Stimulated activated CD4-positive, alpha-beta T cell treated with anti-CD3 and anti-CD28 coated beads, Interleukin-1b, Interleukin-23, amount 100 ng/mL, for 48 hours (primary cell): ENCODE measurements around the gene SRRD.

Experiments used
- DNase-seq: peaks from one replicate; pipeline ENCODE4 v3.0.0-alpha.2; 2020

SRRD gene

GRCh38 chr22:26484360-26484706 lies 656 bp downstream of the SRRD start:
- DNase-seq = no peak

- no peak for DNase-seq
Measured at GRCh38 chr22:26485013-26485412, 1.3 kb downstream of the SRRD start.

- DNase-seq = no peak
Measured at GRCh38 chr22:26485806-26486390, 2.2 kb downstream of the SRRD start.

- DNase-seq = no peak
Measured at GRCh38 chr22:26486394-26486793, 2.7 kb downstream of the SRRD start.

GRCh38 chr22:26487996-26488395 lies 4.3 kb downstream of the SRRD start:
- DNase-seq = no peak

GRCh38 chr22:26489447-26490036 lies 5.9 kb downstream of the SRRD start:
- DNase-seq = no peak

GRCh38 chr22:26492220-26492619 lies 8.5 kb downstream of the SRRD start:
- no peak for DNase-seq

- no peak for DNase-seq
Measured at GRCh38 chr22:26494506-26494905, 10.8 kb downstream of the SRRD start.

- DNase-seq = no peak
Measured at GRCh38 chr22:26496456-26496855, 12.8 kb downstream of the SRRD start.

GRCh38 chr22:26499188-26499703 lies 15.6 kb downstream of the SRRD start:
- DNase-seq = no peak

- DNase-seq = no peak
Measured at GRCh38 chr22:26501996-26502395, 18.3 kb downstream of the SRRD start.

GRCh38 chr22:26502688-26503561 lies 19.2 kb downstream of the SRRD start:
- peak; percentile 43 for DNase-seq

- DNase-seq = no peak
Measured at GRCh38 chr22:26503758-26504157, 20.1 kb downstream of the SRRD start.

GRCh38 chr22:26508148-26508547 lies 24.5 kb downstream of the SRRD start:
- DNase-seq = no peak

GRCh38 chr22:26512149-26512793 lies 28.6 kb downstream of the SRRD start, which contains the start of gene TFIP11:
Gene TFIP11 (minus strand): TSS chr22:26512473. CDS start chr22:26510272, 2,201 bp downstream.
- DNase-seq = peak; percentile 92

GRCh38 chr22:26513838-26514237 lies 30.2 kb downstream of the SRRD start:
- no peak for DNase-seq

GRCh38 chr22:26514419-26515161 lies 30.9 kb downstream of the SRRD start:
- DNase-seq = no peak

GRCh38 chr22:26515931-26516330 lies 32.3 kb downstream of the SRRD start:
- DNase-seq = no peak

- no peak for DNase-seq
Measured at GRCh38 chr22:26516503-26516902, 32.8 kb downstream of the SRRD start.

- DNase-seq = no peak
Measured at GRCh38 chr22:26517429-26517828, 33.8 kb downstream of the SRRD start.

- no peak for DNase-seq
Measured at GRCh38 chr22:26522012-26522411, 38.3 kb downstream of the SRRD start.

GRCh38 chr22:26522592-26522991 lies 38.9 kb downstream of the SRRD start:
- DNase-seq = no peak

- no peak for DNase-seq
Measured at GRCh38 chr22:26524870-26525269, 41.2 kb downstream of the SRRD start.
